C4-2B (cell line): ENCODE measurements around the gene ZDHHC14.

Experiments
- CTCF ChIP-seq: fragments of 450-650 bp; conservative IDR thresholded peaks from 2 replicates; pipeline ENCODE4 v1.5.1; 2017; ENCODE audit warnings: mild to moderate bottlenecking
- ZFX ChIP-seq: fragments of 450-650 bp; IDR thresholded peaks from 2 replicates; pipeline ENCODE4 v1.6.1; 2017

DNA sequence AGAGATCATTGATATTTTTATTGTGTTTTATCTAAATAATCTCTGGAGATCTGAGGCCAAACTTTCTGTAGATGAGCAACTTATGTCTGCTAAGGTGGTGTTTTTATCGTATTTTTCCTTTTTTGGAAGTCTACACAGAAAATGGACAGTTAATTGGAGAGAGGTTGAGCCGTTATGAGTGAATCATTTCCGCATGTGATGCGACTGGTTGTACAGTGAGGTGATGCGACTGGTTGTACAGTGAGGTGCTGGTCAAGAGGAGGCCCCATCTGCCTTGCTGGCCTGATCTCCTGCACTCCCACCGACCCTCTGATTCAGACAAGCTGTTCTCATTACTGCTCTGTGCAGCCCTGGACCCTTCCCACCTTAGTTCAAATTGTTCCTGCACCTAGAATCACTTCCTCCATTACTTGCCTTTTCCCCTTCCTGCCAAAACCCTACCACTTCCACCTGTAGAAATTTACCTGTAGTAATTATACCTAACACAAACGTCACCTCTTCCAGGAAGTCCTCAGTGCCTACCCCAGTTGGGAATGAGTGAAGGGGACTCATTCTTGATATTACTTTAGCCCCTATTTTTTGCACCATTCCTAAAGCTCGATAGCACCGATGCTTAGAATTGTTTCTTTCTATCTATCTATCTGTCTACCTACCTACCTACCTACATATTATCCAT lies 100.3 kb downstream of the ZDHHC14 start:
- TF ChIP-seq CTCF (no peak), ZFX (no peak)
